Endodermal cell (in vitro differentiated cells): Measurements from ENCODE around the gene TTLL10. TPM values are rescaled to one million over a fixed set of nuclear protein-coding genes. Genes with fewer than 3 reads are reported as not detected.

ENCODE experiments used
- DNase-seq: peaks from one replicate; pipeline ENCODE4 v3.0.0-alpha.2; 2017
- H3K27ac ChIP-seq: 2 replicates; pipeline ENCODE4 v1.5.1; 2013; ENCODE audit warnings: mild to moderate bottlenecking, low read depth, low read length, moderate library complexity
- H3K27me3 ChIP-seq: 2 replicates; pipeline ENCODE4 v1.6.1; 2013; ENCODE audit warnings: mild to moderate bottlenecking, low read length, moderate library complexity; ENCODE audit not compliant: insufficient read depth, control insufficient read depth, poor library complexity, severe bottlenecking
- H3K36me3 ChIP-seq: 2 replicates; pipeline ENCODE4 v1.7.0; 2013; ENCODE audit warnings: mild to moderate bottlenecking, low read length, moderate library complexity; ENCODE audit not compliant: control insufficient read depth, insufficient read depth
- H3K4me1 ChIP-seq: one replicate; pipeline ENCODE4 v1.7.0; 2013; ENCODE audit warnings: low read length; ENCODE audit not compliant: control insufficient read depth, insufficient read depth
- H3K4me3 ChIP-seq: 2 replicates; pipeline ENCODE4 v1.5.1; 2013; ENCODE audit warnings: mild to moderate bottlenecking, low read length, moderate library complexity
- H3K9ac ChIP-seq: 2 replicates; pipeline ENCODE4 v1.6.1; 2013; ENCODE audit warnings: mild to moderate bottlenecking, low read length, moderate library complexity; ENCODE audit not compliant: poor library complexity, severe bottlenecking; ENCODE audit errors: extremely low read depth
- H3K9me3 ChIP-seq: 2 replicates; pipeline ENCODE4 v1.6.1; 2013; ENCODE audit warnings: mild to moderate bottlenecking, low read length, moderate library complexity; ENCODE audit not compliant: control insufficient read depth
- H3K27ac Mint-ChIP-seq: 2 replicates; pipeline ENCODE4 v1.8.0; 2020; ENCODE audit warnings: mixed read lengths
- H3K27me3 Mint-ChIP-seq: 2 replicates; pipeline ENCODE4 v1.8.0; 2021; ENCODE audit warnings: mild to moderate bottlenecking, mixed read lengths; ENCODE audit not compliant: insufficient read depth
- H3K36me3 Mint-ChIP-seq: 2 replicates; pipeline ENCODE4 v1.8.0; 2020; ENCODE audit warnings: low read depth, mixed read lengths
- H3K4me1 Mint-ChIP-seq: 2 replicates; pipeline ENCODE4 v1.8.0; 2020; ENCODE audit warnings: mixed read lengths
- H3K4me3 Mint-ChIP-seq: 2 replicates; pipeline ENCODE4 v1.8.0; 2020; ENCODE audit warnings: mild to moderate bottlenecking, moderate library complexity, mixed read lengths
- H3K9me3 Mint-ChIP-seq: 2 replicates; pipeline ENCODE4 v1.8.0; 2020; ENCODE audit warnings: mild to moderate bottlenecking, mixed read lengths
- CTCF ChIP-seq: fragments of 200-600 bp; sonication (generic); conservative IDR thresholded peaks from 2 replicates; pipeline ENCODE4 v1.5.0; 2021; ENCODE audit warnings: antibody characterized with exemption, mild to moderate bottlenecking
- WGBS, 2 experiments: methylation state at CpG; one replicate each; pipeline versions ENCODE4 v1.1.5 to v1.1.7; 2013; ENCODE audit warnings: missing lambda C conversion rate in 2 of 2, mixed read lengths in 1 of 2; ENCODE audit not compliant: insufficient coverage in 1 of 2, insufficient read length in 1 of 2; 5-methylcytosine and 5-hydroxymethylcytosine counted together
- total RNA-seq, 2 donors: library from RNA; stranded (reverse); fragmentation: NEBNext Ultra II Directional in 1 of 2; extraction: Animal tissue kit (Norgen Biotek cat#: 25700) in 1 of 2; gene quantifications; 2 replicates in 1 of 2; 3 replicates in 1 of 2; pipeline ENCODE4 v1.2.1, GENCODE V29; 2021

Gene TTLL10
- total RNA-seq, 2 donors from 2014 or later: 0.93 to 1.2 TPM

- Mint-ChIP-seq H3K4me1 (peaks cover 1% of the 10 kb centered on the region), H3K4me3 (no peak overlapping the region), H3K27me3 (peaks cover 4% of the 10 kb centered on the region), H3K9me3 (no peaks in the 10 kb centered on the region), H3K27ac (no peak overlapping the region), H3K36me3 (no peaks in the 10 kb centered on the region)
- Histone ChIP-seq H3K27ac (no peak overlapping the region), H3K27me3 (no peaks in the 10 kb centered on the region), H3K9me3 (no peaks in the 10 kb centered on the region), H3K4me1 (no peaks in the 10 kb centered on the region), H3K36me3 (no peaks in the 10 kb centered on the region), H3K9ac (no peak overlapping the region), H3K4me3 (no peak overlapping the region)
- DNase-seq: no peak
- TF ChIP-seq CTCF: no peak
- WGBS, 2 experiments: 96 to 99% methylated on average over 12 to 14 of the region's 14 CpGs
Observed at GRCh38 chr1:1143636-1144035, 30.0 kb upstream of the TTLL10 start.

DNA sequence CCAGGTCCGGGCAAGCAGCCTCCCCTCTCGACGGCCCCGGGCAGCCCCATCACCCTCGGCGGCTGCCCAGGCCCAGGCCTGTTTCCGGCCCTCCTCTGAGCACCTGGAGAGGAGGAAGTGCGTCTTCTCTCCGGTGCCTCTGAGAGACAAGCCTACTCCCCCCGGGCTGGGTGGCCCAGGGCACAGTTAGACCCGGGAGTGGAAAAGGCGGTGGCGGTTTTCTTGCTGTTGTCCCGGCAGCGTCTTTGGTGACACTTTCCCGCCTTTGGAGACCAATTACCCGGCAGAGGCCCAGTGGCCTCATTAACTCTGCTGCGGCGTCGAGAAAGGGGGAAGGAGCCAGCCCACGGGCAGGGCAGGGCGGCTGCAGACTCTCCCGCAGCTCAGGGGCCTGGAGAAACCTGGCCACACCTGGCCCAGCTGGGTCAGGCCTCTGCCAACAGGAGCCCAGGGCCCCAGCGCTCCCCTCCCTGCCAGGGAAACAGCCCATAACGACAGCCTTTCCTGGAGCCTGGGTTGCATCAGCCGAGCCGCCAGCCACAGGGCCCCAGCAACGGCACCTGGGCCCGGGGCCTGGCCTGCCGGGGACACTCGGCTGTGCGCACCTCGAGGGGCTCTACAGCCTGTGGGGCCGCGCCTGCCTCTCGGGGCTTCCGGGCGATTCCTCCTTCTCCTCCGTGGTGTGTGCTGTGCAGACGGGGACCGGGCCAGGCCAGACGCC lies 29.4 kb upstream of the TTLL10 start:
- Histone ChIP-seq H3K27ac (peak overlapping the region; percentile 49), H3K27me3 (no peaks in the 10 kb centered on the region), H3K4me1 (no peaks in the 10 kb centered on the region), H3K9ac (no peak overlapping the region), H3K36me3 (no peaks in the 10 kb centered on the region), H3K4me3 (no peak overlapping the region), H3K9me3 (no peaks in the 10 kb centered on the region)
- no peaks in the 10 kb centered on the region for H3K9me3 Mint-ChIP-seq
- no peak overlapping the region for H3K4me3 Mint-ChIP-seq
- H3K27ac Mint-ChIP-seq: no peak overlapping the region
- peaks cover 1% of the 10 kb centered on the region for H3K4me1 Mint-ChIP-seq
- 88 to 89% methylated on average over 10 to 42 of the region's 42 CpGs for WGBS, 2 experiments
- no peaks in the 10 kb centered on the region for H3K36me3 Mint-ChIP-seq
- peak; percentile 73 for DNase-seq
- H3K27me3 Mint-ChIP-seq: peaks cover 4% of the 10 kb centered on the region
- no peak for TF ChIP-seq CTCF

- H3K9me3 ChIP-seq: no peaks in the 10 kb centered on the region
- WGBS, 2 experiments: 87 to 88% methylated on average over 14 to 32 of the region's 32 CpGs
- TF ChIP-seq CTCF: no peak
- Mint-ChIP-seq H3K4me1 (peaks cover 1% of the 10 kb centered on the region), H3K4me3 (no peak overlapping the region), H3K27me3 (peaks cover 4% of the 10 kb centered on the region), H3K9me3 (no peaks in the 10 kb centered on the region), H3K36me3 (no peaks in the 10 kb centered on the region), H3K27ac (no peak overlapping the region)
- no peaks in the 10 kb centered on the region for H3K27me3 ChIP-seq
- no peaks in the 10 kb centered on the region for H3K4me1 ChIP-seq
- H3K9ac ChIP-seq: no peak overlapping the region
- no peak overlapping the region for H3K4me3 ChIP-seq
- no peak overlapping the region for H3K27ac ChIP-seq
- no peaks in the 10 kb centered on the region for H3K36me3 ChIP-seq
- DNase-seq: no peak
Observed at GRCh38 chr1:1144843-1145546, 28.7 kb upstream of the TTLL10 start.
